GM19468 (cell line): Measurements from ENCODE around the gene HSP90AB1.

Source experiments
- ATAC-seq: cut with Tn5 transposase; IDR thresholded peaks from one replicate; pipeline ENCODE4 v1.9.1; 2021; ENCODE audit warnings: mild to moderate bottlenecking, moderate library complexity, moderate number of reproducible peaks; ENCODE audit not compliant: unreplicated experiment; ENCODE audit errors: extremely low read depth

Gene HSP90AB1

DNA sequence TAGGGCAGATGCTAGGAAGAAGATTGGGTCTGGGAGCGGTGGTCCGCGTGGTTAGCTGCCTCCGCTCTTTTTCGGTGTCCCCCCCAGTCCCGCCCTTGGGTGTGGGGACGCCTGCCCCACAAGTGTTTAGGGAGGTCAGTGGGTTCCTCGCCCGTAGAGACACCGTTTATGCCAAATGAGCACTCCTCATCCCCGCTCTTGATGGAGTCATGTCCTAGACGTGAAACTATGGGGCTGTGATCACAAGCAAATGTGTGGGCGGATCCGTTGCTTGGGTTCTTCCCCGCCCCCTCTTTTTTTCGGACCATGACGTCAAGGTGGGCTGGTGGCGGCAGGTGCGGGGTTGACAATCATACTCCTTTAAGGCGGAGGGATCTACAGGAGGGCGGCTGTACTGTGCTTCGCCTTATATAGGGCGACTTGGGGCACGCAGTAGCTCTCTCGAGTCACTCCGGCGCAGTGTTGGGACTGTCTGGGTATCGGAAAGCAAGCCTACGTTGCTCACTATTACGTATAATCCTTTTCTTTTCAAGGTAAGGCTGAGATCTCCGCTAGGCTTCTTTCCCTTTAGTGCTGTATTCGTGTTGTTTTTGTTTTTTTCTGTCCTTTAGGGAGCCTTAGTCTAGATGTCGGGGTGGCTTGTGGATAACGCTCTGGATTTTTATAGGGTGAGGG is at the start of gene HSP90AB1:
Gene HSP90AB1, plus strand, starts transcription at position 439 of the 675 bp plus-strand sequence. CDS start 1,529 bp downstream, outside the sequence.
- ATAC-seq = peak; percentile 54

DNA sequence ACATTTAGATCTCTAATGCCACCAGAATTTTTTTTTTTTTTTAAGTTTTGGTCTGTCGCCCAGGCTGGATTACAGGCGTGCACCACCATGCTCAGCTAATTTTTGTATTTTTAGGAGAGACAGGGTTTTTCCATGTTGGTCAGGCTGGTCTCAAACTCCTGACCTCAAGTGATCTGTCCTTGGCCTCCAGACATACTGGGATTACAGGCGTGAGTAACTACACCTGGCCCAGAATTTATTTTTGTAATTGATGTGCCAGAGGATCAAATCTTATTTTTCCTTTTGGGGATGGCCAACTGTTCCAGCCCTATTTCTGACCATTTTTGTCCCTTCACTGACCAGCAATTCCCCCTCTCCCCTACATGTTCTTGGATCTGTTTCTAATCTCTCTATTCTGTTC is 48.2 kb upstream of the HSP90AB1 start:
- no peak for ATAC-seq

DNA sequence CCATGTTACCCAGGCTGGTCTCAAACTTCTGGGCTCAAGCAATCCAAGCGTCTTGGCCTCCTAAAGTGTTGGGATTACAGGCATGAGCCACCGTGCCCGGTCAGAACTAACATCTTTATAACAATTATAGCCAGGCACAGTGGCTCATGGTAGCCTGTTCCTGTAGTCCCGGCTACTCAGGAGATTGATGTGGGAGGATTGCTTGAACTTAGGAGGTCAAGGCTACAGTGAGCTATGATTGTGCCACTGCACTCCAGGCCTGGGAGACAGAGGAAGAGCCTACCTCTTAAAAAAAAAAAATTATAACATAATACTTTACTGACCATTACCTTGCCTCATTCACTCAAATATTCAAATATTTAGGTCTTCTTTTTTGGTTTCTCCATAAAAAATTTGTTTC is 47.0 kb upstream of the HSP90AB1 start:
- no peak for ATAC-seq

DNA sequence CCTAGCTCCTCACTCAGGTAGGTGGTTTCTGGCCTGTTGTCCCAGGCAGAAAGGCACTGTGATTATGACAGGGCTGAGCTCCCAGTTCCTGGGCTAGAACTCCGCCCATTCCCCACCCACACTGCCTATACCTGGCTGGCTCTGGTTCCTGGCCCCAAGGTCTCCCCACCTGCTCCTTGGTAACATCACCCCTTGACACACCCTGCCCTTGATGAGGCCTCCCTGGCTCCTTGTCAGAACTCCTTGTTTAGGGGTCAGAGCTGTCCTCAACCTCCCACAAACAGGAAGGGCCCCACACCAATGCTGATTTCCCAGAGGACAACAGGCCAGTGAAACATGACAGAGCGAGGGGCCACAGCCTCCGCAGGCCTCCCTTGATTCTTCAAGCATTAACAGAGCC is 45.7 kb upstream of the HSP90AB1 start:
- no peak for ATAC-seq

DNA sequence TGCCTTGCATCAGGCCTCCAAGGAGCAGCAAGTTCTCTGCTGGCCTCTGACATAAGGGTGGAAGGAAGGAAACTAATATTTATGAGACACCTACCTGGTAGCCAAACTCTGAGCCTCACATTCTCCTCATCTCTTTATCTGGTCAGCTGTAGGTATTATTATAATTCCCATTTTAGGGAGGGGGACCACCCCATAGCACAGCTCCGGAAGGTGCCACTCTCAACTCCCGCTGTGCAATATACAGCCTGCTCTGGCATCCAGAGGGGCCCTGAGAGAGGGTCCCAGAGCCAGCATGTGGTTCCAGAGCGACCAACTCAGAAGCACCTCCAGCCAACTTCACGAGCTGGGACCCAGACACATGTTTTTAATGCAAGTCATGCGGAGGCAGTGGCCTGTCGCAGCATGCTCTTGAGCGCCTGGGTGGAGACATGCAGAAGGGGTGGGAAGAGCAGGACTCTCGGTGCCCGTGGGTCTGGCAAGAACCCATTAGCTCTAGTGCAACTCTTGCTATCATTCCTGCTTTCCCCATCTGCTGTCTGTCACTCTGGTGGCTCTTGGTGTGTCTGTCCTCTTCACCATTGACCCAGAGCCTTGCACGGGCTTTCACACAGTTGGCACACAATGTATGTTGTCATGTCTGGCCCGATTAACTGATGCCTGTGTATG is 45.1 kb upstream of the HSP90AB1 start:
- no peak for ATAC-seq

DNA sequence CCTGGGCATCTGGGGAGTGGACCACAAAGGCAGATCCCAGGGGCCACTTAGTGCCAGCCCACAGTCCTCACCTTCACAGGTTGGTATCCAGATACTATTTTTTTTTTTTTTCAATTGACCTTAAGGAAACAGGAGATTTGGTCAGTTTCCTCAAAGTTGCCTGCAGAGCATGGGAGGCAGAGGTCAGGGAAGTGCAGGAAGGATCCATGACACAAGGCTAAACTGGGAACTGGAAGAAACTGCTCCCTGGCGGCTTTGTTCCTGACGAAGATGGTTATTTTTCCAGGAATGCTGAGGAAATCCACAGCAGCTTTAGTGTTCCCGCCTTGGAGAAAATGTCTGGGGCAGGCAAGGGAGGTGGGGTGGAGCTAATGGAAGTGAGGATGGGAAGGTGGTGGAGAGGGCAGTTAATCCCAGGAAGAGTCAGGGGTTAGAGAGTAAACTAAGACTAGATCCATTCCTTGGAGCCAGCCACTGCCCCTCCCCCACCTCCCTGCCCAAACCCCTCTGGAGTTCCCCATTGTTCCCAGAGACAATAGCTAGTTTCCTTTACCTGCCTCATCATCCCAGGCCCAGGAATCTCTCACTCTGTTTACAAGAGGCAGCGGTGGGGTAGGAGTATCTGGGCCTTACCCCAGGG is 44.4 kb upstream of the HSP90AB1 start:
- no peak for ATAC-seq

DNA sequence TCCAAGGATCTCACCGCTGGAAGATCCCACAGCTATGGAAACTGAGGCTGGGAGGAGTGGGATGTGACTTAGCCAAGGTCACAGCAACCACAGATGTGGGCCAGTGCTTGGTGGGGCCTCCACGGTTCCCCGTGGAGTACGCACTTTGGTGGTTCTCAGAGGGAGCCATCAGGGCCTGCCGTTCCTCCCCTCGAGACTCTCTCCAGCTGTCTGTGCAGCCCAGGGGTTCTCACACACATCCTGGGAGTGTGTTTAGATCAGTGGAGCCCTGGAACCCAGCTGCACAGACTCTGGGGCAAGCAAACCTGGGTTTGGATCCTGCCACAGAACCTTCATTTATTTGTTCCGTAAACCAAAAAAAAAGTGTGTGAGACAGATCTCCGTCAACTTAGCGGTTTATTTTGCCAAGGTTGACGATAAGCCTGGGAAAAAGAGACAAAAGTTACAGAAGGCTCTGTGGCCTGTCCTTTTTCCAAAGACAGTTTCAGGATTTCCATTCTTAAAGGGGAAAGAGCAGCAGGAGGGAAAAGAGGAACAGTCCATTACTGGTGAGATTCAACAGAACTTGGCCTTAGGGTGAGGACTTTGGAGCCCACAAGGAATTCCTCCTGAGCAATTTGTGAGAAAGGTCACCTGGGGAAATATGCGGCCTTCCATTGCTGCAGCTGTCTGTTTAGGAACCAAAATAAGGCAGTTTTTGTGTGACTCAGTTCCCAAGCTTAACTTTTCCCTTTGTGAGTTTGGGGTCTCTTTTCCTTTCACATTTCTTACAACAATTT is 43.7 kb upstream of the HSP90AB1 start:
- ATAC-seq = no peak

DNA sequence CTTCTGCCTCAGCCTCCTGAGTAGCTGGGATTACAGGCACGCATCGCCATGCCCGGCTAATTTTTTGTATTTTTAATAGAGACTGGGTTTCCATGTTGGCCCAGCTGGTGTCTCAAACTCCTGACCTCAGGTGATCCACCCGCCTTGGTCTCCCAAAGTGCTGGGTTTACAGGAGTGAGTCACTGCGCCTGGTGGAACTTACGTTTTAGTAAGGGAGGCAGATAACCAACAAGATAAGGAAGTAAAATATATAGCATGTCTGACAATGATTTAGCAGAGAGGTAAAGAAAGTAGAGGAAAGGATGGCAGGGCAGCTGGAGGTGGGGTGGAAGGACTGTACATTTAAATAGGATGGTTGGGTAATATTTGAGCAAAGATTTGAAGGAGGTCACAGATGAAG is 42.9 kb upstream of the HSP90AB1 start:
- no peak for ATAC-seq

DNA sequence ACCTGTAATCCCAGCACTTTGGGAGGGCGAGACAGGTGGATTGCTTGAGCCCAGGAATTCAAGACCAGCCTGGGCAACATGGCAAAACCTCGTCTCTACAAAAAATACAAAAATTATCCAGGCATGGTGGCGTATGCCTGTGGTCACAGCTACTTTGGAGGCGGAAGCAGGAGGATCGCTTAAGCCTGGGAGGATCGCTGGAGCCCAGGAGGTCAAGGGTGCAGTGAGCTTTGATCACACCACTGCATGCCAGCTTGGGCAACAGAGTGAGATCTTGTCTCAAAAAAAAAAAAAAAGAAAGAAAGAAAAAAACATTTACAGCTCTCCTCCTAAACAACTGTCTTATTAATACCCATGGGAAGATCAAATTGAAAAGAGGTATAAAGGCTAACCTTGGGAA is 38.9 kb upstream of the HSP90AB1 start:
- no peak for ATAC-seq

DNA sequence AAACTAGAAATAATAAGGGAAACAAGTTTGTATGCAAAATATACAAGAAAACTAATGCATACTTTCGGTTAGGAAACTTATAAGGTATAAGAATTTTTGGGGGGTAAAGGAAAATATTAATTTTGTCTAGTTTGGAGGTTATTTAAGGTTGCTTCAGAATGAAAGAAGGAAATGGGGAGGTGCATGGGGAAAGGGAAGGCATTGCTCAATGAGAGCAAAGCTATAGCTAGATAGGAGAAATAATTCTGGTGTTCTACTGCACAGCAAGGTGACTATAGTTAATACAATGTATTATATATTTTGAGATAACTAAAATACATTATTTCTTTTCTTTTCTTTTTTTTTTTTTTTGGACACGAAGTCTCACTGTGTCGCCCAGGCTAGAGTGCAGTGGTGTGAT is 35.6 kb upstream of the HSP90AB1 start:
- ATAC-seq = no peak

DNA sequence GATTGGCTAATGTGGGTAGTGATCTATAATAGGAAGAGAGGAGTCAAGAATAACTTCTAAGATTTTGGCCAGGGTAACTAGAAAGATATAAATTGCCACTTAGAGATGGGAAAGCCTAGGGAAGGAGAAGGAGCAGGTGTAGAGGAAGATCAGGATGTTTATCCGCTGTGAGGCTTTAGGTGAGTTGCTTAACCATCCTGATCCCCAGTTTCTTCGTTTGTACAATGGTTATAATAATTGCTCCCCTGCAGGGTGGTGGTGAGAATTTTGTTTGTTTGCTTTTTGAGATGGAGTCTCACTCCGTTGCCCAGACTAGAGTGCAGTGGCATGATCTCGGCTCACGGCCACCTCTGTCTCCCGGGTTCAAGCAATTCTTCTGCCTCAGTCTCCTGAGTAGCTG is 32.6 kb upstream of the HSP90AB1 start:
- ATAC-seq = no peak

DNA sequence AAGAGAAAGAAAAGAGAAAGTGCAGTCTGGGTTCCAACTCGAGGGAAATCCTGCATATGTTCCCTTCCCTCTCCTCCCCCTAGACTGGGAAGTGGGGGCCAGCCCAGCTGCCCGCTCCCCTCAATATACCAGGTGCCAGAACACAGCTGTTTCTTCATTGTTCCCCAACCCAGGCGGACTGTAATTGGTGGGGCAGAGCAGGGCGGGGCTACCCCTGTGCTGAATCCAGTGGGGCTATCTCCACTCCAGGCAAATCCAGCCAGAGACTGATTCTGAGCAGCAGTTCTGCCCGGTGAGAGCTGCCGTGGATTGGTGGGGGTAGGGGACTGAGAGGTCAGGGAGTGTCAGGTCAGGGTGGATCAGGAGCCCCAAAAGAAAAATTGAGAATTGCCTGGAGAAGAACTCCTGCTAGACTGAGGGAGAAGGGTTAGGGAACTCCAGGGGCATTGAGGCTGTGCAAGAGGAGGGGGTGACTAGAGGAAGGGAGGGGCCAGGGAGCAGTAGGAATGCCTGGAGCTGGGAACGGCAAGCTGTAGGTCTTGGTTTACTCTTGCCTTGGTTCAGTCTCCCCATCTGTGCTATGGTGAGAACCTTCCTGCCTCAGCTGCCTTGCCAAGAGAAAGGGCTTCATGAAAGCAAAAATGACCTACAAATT is 30.1 kb upstream of the HSP90AB1 start, which contains the start of gene MYMX:
Gene MYMX, plus strand, starts transcription at position 250 of the 655 bp plus-strand sequence. CDS start 546 bp downstream, outside the sequence.
- no peak for ATAC-seq

DNA sequence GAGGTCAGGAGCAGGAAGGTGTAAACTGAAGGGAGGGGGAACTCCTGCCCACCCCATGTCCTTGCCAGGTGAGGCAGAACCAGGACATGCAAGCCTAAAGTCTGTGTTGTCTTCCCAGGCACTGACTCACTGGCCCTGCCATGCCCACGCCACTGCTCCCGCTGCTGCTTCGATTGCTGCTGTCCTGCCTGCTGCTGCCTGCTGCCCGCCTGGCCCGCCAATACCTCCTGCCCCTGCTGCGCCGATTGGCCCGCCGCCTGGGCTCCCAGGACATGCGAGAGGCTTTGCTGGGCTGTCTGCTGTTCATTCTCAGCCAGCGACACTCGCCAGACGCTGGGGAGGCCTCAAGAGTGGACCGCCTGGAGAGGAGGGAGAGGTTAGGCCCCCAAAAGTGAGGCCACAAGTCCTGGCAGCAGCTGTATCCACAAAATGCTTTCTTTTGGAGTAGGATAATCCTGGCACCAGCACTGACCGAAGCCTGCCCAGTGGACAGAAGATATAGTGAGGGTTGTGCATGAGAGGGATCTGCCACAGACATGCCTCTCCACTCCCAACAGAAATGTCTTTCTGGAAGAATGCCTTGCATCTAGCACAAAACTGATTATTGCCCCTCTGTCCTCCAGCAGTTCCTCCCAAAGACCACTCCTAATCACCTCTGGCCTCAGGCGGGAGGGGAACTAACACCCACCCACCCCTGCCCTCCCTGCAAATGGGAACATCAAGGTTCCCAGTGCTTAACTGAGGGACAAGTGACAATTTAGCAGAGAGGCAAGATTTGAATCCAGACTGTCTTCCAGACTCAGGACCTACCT is 29.4 kb upstream of the HSP90AB1 start:
- no peak for ATAC-seq

DNA sequence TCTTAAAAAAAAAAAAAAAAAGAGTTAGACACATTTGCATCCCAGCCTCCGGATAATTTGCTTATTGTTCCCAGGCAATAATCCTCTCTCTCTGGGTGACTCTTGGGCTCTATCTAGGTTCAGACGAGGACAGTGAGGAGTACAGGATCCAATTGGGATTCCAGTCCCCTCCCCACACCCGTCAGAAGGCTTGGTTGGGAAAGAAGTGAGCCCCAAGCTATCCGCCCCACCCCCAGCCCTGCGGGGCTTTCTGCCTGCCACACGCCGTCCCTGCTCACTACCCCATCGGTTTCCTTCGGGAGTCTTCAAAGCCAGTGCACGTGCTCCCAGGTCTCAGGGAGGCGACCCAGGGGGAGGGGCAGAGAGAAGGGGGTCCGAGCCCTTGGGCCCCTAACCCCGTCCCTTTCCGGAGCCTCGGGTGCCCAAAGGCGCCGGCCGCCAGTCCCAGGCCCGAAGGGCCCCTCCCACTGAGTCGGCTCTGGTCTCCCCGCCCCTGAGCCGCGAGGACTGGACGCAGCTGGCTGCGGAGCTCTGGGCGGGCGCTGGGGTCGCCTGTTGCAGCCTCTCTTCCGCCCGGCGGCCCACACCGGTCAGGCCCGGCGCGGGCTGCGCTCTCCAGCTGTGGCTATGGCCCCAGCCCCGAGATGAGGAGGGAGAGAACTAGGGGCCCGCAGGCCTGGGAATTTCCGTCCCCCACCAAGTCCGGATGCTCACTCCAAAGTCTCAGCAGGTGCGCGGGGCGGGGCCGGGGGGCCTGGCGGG is 27.7 kb upstream of the HSP90AB1 start:
- peak; percentile 34 for ATAC-seq

DNA sequence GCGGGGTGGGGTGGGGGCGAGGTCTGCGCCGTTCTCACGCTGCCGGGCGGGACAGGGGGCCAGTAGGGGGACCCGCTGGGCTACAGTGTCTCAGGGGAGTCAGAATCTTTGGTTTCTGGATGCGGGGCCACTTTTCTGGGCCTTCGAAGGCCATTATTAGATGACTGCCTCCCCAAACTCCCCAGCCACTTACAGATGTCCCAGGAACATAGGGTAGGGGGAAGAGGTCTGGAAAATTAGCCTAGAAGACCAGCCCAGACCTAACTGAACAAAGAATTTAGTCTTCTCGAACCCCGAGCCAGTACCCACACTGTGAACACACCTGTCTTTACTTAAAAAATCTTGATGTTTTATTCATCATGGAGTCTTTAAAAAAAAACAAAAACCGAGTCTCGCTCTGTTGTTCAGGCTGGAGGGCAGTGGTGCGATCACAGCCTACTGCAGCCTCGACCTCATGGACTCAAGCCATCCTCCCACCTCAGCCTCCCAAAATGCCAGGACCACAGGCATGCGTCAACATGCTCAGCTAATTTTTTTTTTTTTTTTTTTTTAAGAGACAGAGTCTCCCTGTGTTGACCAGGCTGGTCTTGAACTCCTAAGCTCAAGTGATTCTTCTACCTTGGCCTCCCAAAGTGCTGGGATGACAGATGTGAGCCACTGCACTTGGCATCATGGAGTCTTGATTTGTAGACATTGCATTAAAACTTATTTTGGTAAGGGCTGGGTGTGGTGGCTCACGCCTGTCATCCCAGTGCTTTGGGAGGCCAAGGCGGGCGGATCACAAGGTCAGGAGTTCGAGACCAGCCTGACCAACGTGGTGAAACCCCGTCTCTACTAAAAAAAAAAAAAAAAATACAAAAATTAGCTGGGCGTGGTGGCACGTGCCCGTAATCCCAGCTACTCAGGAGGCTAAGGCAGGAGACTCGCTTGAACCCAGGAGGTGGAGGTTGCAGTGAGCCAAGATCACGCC is 26.8 kb upstream of the HSP90AB1 start:
- no peak for ATAC-seq

DNA sequence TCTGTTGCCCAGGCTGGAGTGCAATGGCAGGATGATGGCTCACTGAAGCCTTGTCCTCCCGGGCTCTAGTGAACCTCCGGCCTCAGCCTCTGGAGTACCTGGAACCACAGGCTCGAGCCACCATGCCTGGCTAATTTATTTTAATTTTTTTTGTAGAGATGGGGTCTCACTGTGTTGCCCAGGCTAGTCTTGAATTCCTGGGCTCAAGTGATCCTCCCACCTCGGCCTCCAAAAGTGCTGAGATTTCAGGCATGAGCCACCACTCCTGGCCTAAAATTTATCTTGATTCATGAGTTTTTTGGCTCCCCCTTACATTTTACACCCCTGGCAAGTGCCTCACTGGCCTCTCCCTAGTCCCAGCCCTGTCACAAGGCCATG is 26.0 kb upstream of the HSP90AB1 start:
- ATAC-seq = no peak

DNA sequence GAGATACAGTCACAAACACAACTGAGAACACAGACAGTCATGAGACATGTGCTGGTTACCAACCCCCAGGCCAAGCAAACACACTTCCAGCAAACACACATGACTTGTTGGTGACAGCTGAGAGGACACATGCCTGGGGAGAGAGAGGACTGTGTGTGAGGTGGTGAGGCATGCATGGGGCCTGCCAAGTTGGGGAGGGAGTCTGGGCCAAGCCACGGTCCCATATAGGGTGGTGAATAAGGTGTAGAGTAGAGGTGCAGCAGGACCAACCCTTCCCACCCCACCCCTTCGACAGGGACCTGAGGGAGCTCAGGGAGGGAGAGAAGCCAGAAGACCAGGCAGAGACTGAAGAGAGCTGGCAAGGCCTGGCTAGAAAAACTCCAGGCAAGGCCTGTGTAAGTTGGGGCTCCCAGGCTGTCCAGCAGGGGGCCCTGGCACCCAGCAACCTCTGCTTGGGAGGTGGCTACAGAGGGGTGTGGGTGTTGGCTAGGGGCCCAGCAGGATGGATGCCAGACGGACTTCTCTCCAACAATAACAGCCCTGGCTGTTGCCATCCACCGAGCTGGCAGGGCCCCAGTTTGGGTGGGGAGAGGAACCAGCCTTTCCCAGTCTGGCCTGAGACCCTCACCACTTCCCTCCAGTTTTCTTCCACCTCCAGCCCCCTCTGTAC is 25.5 kb upstream of the HSP90AB1 start:
- ATAC-seq = no peak
